DOHH2 (cell line): ENCODE measurements around the gene FAM219A.

Experiments used
- H3F3A ChIP-seq: fragments of 200-600 bp; sonication (generic), shearing (Covaris generic); 2 replicates; pipeline ENCODE4 v1.6.0; 2016; ENCODE audit warnings: antibody characterized with exemption, mild to moderate bottlenecking; ENCODE audit not compliant: control insufficient read depth, insufficient read depth
- H3K27ac ChIP-seq: fragments of 200-600 bp; sonication (generic); 2 replicates; pipeline ENCODE4 v1.5.1; 2014; ENCODE audit warnings: low read depth, mild to moderate bottlenecking, low read length, moderate library complexity
- H3K27me3 ChIP-seq: fragments of 200-600 bp; sonication (generic); 2 replicates; pipeline ENCODE4 v1.6.1; 2014; ENCODE audit warnings: mild to moderate bottlenecking, low read length, mixed read lengths; ENCODE audit not compliant: control insufficient read depth
- H3K36me3 ChIP-seq: fragments of 200-600 bp; sonication (generic); 2 replicates; pipeline ENCODE4 v1.6.1; 2014; ENCODE audit warnings: mild to moderate bottlenecking, low read length, moderate library complexity, mixed read lengths; ENCODE audit not compliant: control insufficient read depth
- H3K4me1 ChIP-seq: fragments of 200-600 bp; sonication (generic); 2 replicates; pipeline ENCODE4 v1.6.1; 2014; ENCODE audit warnings: mild to moderate bottlenecking, low read length, mixed read lengths; ENCODE audit not compliant: control insufficient read depth
- H3K4me2 ChIP-seq: fragments of 200-600 bp; sonication (generic); 2 replicates; pipeline ENCODE4 v1.6.0; 2014; ENCODE audit warnings: mild to moderate bottlenecking, low read length, moderate library complexity
- H3K4me3 ChIP-seq: fragments of 200-600 bp; sonication (generic); 2 replicates; pipeline ENCODE4 v1.5.1; 2014; ENCODE audit warnings: mild to moderate bottlenecking, low read length, mixed read lengths
- H3K79me2 ChIP-seq: fragments of 200-600 bp; sonication (generic); 2 replicates; pipeline ENCODE4 v1.6.1; 2014; ENCODE audit warnings: mild to moderate bottlenecking, low read length, mixed read lengths; ENCODE audit not compliant: control insufficient read depth
- H3K9me2 ChIP-seq: fragments of 200-600 bp; sonication (generic); replicated peaks from 2 replicates; pipeline ENCODE4 v1.6.1; 2014; ENCODE audit warnings: mild to moderate bottlenecking, low read length, mixed read lengths; ENCODE audit not compliant: control insufficient read depth
- H3K9me3 ChIP-seq: fragments of 200-600 bp; sonication (generic); 2 replicates; pipeline ENCODE4 v1.6.1; 2014; ENCODE audit warnings: antibody characterized with exemption, low read length, mixed read lengths; ENCODE audit not compliant: control insufficient read depth, insufficient read depth
- H4K20me1 ChIP-seq: fragments of 200-600 bp; sonication (generic); 2 replicates; pipeline ENCODE4 v1.6.0; 2014; ENCODE audit warnings: low read depth, mild to moderate bottlenecking, antibody characterized with exemption, low read length, moderate library complexity; ENCODE audit not compliant: control insufficient read depth, insufficient read depth
- EZH2phosphoT487 ChIP-seq: fragments of 200-600 bp; sonication (generic); IDR thresholded peaks from 2 replicates; pipeline ENCODE4 v1.6.1; 2017; ENCODE audit warnings: borderline replicate concordance, mild to moderate bottlenecking, antibody characterized with exemption, low read length, moderate library complexity, mixed read lengths
- TF ChIP-seq, protein P1 (sequence below): fragments of 200-600 bp; sonication (generic); IDR thresholded peaks from one replicate; pipeline ENCODE4 v1.5.1; 2014; ENCODE audit warnings: antibody characterized with exemption, mild to moderate bottlenecking, low read depth, low read length; ENCODE audit not compliant: poor library complexity, severe bottlenecking

FAM219A gene

DNA sequence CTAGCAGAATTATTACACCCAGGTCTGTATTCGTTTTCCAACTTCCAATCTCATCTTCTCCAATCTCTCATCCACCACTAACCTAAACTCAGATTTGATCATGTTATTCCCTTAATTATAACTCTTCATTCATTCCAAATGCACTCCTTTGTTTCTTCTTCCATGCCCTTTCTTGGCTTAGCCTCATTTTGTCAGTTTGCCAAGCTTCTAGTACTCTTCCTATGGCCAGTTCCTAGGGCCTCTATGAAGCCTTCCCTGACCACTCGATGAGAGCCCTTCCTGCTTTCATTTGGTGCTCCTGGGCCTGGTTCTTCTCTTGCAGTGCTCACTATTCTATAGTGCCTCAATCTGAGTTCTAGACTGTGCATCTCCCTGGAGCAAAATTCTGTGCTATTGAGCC lies 5.8 kb downstream of the FAM219A start:
- H3K9me2 ChIP-seq = no peaks in the 10 kb centered on the region
- H3K4me2 ChIP-seq = no peak overlapping the region
- no peak overlapping the region for H3K4me3 ChIP-seq
- H3F3A ChIP-seq = no peaks in the 10 kb centered on the region
- H3K36me3 ChIP-seq = no peaks in the 10 kb centered on the region
- TF ChIP-seq EZH2phosphoT487 = no peak
- TF ChIP-seq, protein P1, sequence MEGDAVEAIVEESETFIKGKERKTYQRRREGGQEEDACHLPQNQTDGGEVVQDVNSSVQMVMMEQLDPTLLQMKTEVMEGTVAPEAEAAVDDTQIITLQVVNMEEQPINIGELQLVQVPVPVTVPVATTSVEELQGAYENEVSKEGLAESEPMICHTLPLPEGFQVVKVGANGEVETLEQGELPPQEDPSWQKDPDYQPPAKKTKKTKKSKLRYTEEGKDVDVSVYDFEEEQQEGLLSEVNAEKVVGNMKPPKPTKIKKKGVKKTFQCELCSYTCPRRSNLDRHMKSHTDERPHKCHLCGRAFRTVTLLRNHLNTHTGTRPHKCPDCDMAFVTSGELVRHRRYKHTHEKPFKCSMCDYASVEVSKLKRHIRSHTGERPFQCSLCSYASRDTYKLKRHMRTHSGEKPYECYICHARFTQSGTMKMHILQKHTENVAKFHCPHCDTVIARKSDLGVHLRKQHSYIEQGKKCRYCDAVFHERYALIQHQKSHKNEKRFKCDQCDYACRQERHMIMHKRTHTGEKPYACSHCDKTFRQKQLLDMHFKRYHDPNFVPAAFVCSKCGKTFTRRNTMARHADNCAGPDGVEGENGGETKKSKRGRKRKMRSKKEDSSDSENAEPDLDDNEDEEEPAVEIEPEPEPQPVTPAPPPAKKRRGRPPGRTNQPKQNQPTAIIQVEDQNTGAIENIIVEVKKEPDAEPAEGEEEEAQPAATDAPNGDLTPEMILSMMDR = no peak
- no peaks in the 10 kb centered on the region for H3K27me3 ChIP-seq
- no peaks in the 10 kb centered on the region; the same call in 1 of the 2 replicates for H4K20me1 ChIP-seq
- H3K27ac ChIP-seq = no peak overlapping the region
- H3K9me3 ChIP-seq = no peaks in the 10 kb centered on the region
- H3K79me2 ChIP-seq = peaks cover 2% of the 10 kb centered on the region; the same call in 1 of the 2 replicates
- peaks cover 6% of the 10 kb centered on the region for H3K4me1 ChIP-seq

DNA sequence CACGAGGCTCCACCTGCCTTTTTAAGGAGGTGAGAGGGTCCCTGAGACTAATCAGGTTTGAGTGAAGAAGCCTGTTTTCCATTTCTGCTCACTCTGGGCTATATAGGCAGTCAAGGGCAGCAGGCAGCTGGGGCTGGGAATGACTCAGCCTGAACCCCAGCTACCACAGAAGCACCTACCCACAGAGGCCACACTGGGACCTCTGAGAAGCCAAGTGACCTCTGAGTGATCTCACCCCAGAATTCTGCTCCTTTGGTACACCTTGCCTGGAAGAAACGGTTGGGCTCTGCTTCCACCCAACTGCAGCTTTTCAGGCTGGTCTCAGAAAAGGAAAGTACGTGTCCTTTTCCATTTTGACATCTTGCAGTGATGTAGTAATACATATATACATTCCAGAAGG lies 6.8 kb downstream of the FAM219A start:
- Histone ChIP-seq H3F3A (no peaks in the 10 kb centered on the region), H3K79me2 (no peaks in the 10 kb centered on the region), H3K27me3 (no peaks in the 10 kb centered on the region), H3K9me3 (no peaks in the 10 kb centered on the region), H4K20me1 (no peaks in the 10 kb centered on the region), H3K27ac (no peak overlapping the region), H3K36me3 (no peaks in the 10 kb centered on the region), H3K4me3 (no peak overlapping the region), H3K4me2 (no peak overlapping the region), H3K4me1 (no peaks in the 10 kb centered on the region; the same call in 1 of the 2 replicates), H3K9me2 (no peaks in the 10 kb centered on the region)
- TF ChIP-seq EZH2phosphoT487 = no peak
- TF ChIP-seq, protein P1 = no peak

DNA sequence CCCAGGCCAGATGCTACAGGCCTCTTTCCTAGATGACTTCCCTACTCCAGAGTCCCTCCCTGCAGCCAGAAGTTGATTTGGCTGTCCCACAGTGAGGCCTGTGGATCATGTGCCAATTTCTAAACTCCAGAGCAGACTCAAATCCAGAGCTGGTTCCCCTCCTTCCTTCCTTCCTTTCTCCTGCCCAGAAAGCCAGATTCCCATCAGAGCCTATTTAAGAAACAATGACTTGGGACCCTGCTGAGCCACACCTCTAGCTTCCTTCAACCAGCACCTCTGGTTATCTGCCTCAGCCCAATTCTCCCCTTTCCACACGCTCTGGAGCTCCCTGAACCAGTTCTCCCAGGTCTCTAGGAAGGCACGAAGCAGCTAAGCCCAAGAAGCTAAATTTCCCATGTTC lies 7.2 kb downstream of the FAM219A start:
- no peak overlapping the region for H3K4me3 ChIP-seq
- H3F3A ChIP-seq = no peaks in the 10 kb centered on the region
- H3K9me2 ChIP-seq = no peaks in the 10 kb centered on the region
- no peaks in the 10 kb centered on the region; the same call in 1 of the 2 replicates for H3K4me1 ChIP-seq
- H4K20me1 ChIP-seq = no peaks in the 10 kb centered on the region
- H3K27ac ChIP-seq = no peak overlapping the region
- H3K79me2 ChIP-seq = no peaks in the 10 kb centered on the region
- no peaks in the 10 kb centered on the region for H3K9me3 ChIP-seq
- TF ChIP-seq, protein P1 = no peak
- H3K27me3 ChIP-seq = no peaks in the 10 kb centered on the region
- H3K4me2 ChIP-seq = no peak overlapping the region
- no peaks in the 10 kb centered on the region for H3K36me3 ChIP-seq

DNA sequence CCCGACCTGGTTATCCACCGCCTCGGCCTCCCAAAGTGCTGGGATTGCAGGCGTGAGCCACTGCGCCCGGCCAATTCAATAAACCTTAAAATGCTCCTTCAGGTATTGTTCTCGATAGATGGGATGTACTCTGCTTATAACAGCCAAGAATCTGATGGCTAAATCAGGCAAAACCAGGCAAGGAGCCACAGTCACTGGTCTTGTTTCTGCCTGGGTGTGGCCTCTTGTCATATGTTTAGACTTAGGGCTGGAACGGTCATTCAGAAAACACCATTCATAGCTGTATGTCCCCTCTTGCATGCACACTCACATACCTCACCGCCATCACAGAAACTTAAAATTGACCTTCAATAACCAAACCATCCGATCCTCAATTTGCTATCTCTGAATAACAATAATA lies 7.7 kb downstream of the FAM219A start:
- no peaks in the 10 kb centered on the region for H3K9me2 ChIP-seq
- H3K4me1 ChIP-seq = no peaks in the 10 kb centered on the region
- H3F3A ChIP-seq = no peaks in the 10 kb centered on the region
- H4K20me1 ChIP-seq = no peaks in the 10 kb centered on the region
- H3K9me3 ChIP-seq = no peaks in the 10 kb centered on the region
- no peak overlapping the region for H3K4me3 ChIP-seq
- no peak overlapping the region for H3K4me2 ChIP-seq
- H3K36me3 ChIP-seq = no peaks in the 10 kb centered on the region
- no peaks in the 10 kb centered on the region for H3K27me3 ChIP-seq
- no peaks in the 10 kb centered on the region for H3K79me2 ChIP-seq
- H3K27ac ChIP-seq = no peak overlapping the region
- TF ChIP-seq, protein P1 = no peak
- TF ChIP-seq EZH2phosphoT487 = no peak
